Measurements from ENCODE around the gene CCDC182.

The CCDC182 gene

DNA sequence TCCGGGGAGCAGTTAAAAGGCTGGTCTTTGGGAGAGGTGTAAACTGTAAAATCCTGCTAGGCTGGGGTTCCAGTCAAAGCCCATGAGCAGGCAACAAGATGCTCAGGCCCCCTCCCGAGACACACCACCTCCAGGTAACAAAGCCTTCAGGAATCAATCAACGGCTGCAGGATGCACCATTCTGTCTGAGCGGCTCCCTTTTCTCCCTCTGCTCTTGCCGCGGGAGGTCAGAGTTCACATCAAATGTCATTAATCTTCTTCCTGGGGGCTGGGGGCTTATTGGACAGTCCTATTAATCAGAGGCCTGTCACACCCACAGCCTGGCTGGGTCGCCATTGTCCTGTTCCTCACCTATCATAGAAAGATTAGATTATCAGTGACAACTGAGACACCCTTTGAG, 11.9 kb upstream of the CCDC182 start:
- no peak for DNase-seq (ENCODE audit: low read depth in 2 of 2)

- DNase-seq (ENCODE audit: low read depth in 2 of 2), result no peak
Measured at GRCh38 chr17:57755480-57756070, 10.5 kb upstream of the CCDC182 start.

GRCh38 chr17:57752031-57752905, 7.2 kb upstream of the CCDC182 start:
- no peak for DNase-seq (ENCODE audit: low read depth in 2 of 2)

- no peak for DNase-seq (ENCODE audit: low read depth in 2 of 2)
Measured at GRCh38 chr17:57751348-57751971, 6.4 kb upstream of the CCDC182 start.

- no peak for DNase-seq (ENCODE audit: low read depth in 2 of 2)
Measured at GRCh38 chr17:57750895-57751294, 5.8 kb upstream of the CCDC182 start.

DNA sequence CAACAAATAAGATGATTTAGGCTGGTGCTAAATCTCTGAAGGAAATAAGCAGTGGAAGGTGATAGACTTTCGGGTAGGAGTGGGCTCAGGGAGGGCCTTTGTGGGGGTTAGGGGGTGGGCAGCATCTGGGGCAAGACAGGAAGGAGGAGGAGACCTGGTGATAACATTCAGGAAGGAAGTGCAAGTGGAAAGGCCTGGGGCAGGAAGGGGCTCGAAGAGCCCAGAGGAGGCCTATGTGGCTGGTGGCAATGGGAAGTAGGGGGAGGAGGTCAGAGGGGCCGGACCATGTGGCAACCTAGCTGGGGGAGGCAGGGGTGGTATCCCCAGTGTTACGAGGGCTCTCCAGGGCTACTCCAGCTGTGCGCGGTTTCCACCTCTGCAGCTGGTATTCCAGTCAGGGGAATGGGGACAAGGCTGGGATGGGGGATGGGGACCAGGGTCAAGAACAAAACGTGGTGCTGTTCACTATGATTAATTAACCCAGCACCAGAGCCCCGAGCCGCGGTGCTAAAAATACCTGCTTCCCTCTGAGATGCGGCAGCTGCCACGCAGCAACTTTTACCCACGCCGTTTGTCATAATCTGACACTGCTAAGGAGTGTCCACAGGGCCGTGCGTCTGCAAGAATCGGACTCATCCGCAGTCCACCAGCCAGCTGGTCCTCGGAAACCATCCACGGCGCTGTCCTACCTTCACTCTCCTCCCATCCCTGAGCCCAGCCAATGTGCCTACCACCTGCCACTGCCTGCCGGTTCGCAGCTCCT, 5.2 kb upstream of the CCDC182 start:
- DNase-seq (ENCODE audit: low read depth in 2 of 2), result no peak

GRCh38 chr17:57749701-57750100, 4.6 kb upstream of the CCDC182 start:
- DNase-seq (ENCODE audit: low read depth in 2 of 2), result no peak

DNA sequence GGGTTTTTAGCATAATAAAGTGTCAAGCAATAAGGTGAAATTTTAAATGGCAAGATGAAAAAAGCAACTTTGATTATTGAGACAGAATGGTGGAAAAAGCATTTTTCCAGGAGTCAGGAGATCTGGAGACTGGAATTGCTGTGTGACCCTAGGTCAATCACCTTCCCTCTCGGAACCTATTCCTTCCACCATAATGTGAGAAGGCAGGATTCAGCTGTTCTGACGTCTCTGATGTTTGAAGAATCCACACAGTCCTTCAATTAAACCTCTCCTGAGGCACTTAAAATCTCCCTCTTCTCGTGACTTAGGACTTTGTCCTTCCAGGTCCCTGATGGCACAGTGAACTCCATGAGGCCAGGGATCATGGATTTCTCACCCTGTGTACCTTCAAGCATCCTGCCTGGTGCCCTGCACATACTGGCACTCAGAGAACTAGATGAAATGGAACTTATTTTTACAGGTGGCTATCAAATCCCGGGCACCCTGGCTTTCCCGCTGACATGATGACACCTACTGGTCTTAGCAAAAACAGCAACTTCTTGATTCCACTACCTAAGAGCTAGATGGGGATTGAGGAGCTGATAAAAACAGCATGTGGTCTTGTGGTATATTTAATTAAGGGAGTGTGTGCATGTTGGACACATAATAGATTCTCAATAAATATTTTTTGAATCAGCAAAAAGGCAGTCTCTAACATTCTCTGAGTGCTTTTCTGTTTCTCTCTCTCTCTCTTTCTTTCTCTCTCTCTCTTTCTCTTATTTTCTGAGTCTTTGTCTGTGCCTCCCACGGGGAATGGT, 2.3 kb upstream of the CCDC182 start:
- DNase-seq (ENCODE audit: low read depth in 2 of 2), result peak; percentile 8 to 22

- DNase-seq (ENCODE audit: low read depth in 2 of 2), result no peak
Measured at GRCh38 chr17:57746221-57746620, 1.1 kb upstream of the CCDC182 start.

GRCh38 chr17:57744195-57745170, 616 bp downstream of the CCDC182 start:
- no peak for DNase-seq (ENCODE audit: low read depth in 2 of 2)

DNA sequence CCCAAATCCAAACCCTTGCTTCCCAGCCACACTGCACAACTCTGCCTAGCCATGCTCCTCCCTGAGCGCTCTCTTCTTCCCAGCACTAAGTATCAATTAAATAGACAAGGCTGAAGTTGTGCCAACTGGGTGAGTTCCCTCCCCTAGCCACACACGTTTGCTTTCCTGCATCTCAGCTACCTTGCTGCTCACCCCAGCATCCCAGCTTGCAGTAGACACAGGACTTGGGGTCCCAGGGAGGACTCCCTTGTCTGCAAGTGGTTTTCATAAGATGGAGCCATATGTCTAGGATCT, 4.9 kb downstream of the CCDC182 start:
- DNase-seq (ENCODE audit: low read depth in 2 of 2), result no peak

GRCh38 chr17:57739402-57740234, 5.5 kb downstream of the CCDC182 start:
- DNase-seq (ENCODE audit: low read depth in 2 of 2), result no peak

DNA sequence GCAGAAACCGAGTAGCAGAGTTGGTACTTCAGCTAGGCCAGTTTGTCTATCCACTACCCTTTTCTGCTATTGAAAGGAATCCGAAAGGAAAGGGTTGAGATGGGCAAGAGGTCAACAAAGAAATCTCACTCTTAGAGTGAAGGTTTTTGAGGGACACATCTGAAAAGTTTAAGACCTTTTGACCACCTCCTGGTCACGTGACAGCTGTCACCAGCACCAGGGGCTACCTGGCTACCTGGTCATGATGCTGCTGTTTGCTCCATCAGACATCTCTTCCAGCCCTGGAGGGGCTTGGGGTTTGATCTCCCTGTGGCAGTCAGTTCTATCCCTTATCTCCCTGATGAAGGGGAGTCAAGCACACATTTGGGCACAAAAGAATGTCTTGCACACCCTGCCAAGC, 7.6 kb downstream of the CCDC182 start:
- no peak for DNase-seq (ENCODE audit: low read depth in 2 of 2)

GRCh38 chr17:57735707-57736106, 9.4 kb downstream of the CCDC182 start:
- no peak for DNase-seq (ENCODE audit: low read depth in 2 of 2)

DNA sequence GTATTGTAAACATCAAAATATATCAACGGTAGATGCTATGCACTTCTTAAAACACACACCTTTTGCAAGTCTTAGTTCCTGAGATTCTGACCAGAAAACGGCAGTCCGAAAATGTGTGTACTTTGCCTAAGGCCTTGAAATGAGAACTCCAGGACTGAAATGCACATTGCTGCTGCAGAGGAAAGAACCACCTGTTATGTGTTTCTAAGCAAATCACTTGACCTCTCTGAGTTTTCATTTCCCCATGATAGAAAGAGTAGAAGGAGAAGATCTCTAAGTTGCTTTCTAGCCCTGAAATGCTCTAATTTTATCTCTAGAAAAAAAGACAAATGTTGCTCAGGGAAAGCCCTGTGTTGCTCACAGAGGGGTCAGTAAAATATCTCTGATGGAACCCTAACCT, 9.9 kb downstream of the CCDC182 start:
- no peak for DNase-seq (ENCODE audit: low read depth in 2 of 2)

GRCh38 chr17:57733085-57733484, 12.0 kb downstream of the CCDC182 start:
- DNase-seq (ENCODE audit: low read depth in 2 of 2), result no peak

GRCh38 chr17:57732062-57732461, 13.0 kb downstream of the CCDC182 start:
- DNase-seq (ENCODE audit: low read depth in 2 of 2), result no peak

GRCh38 chr17:57730026-57730701, 14.9 kb downstream of the CCDC182 start:
- no peak for DNase-seq (ENCODE audit: low read depth in 2 of 2)

DNA sequence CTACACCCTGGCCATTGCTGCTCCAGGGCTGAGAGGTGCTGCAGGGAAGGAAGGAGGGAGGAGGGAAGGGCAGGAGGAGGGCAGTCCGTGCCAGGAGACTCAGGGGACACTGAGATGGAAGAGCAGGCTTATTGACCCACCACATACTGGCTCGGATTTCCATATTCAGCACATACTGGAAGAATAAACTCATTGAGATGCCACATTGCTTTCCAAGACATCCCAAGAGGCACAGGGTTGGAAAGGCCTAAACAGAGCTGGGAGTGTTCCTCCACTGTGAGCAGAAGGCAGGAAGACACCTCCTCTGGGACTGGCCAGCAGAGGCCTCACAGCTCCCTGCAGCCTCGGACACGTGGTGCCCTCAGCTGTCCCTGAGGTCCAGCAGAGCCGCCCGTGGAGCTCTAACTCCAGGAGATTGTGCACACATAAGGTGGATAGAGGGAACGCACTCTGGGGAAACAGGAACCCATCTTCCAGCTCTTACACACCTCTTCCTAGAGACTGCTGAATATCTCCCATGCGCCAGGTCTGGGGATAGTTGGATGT, 17.4 kb downstream of the CCDC182 start:
- no peak for DNase-seq (ENCODE audit: low read depth in 2 of 2)

Measured in stimulated activated CD4-positive, alpha-beta T cell treated with anti-CD3 and anti-CD28 coated beads, Interleukin-1b, Interleukin-23, amount 100 ng/mL, for 4 hours (primary cell).